Fibroblast of villous mesenchyme (primary cell): ENCODE measurements around the gene CRYBA4. TPM values are rescaled to one million over a fixed set of nuclear protein-coding genes. Genes with fewer than 3 reads are reported as not detected.
A peak's percentile ranks its signal among the peaks of the same experiment; 100 is the strongest.

Experiments used
- DNase-seq: peaks from one replicate; pipeline ENCODE4 v3.0.0-alpha.2; 2010; ENCODE audit warnings: low read depth
- H3K4me3 ChIP-seq: 2 replicates; pipeline ENCODE4 v1.5.1; 2011; ENCODE audit warnings: low read depth, mild to moderate bottlenecking, low read length
- small RNA-seq: library from RNA; depleted of rRNA; stranded (forward); fragments of <200 nt; gene quantifications from one replicate; pipeline ENCODE3, GENCODE V24; 2012
- total RNA-seq: library from RNA; depleted of rRNA; stranded (reverse); fragments of >200 nt; gene quantifications from 2 replicates; pipeline ENCODE4 v1.2.3, GENCODE V29; 2012
- TF ChIP-seq, protein P1 (sequence below): IDR thresholded peaks from 2 replicates; pipeline ENCODE4 v1.5.1; 2012; ENCODE audit warnings: low read depth, mild to moderate bottlenecking, low read length; ENCODE audit not compliant: insufficient read depth

CRYBA4 gene
- total RNA-seq, 1 donor: not detected

DNA sequence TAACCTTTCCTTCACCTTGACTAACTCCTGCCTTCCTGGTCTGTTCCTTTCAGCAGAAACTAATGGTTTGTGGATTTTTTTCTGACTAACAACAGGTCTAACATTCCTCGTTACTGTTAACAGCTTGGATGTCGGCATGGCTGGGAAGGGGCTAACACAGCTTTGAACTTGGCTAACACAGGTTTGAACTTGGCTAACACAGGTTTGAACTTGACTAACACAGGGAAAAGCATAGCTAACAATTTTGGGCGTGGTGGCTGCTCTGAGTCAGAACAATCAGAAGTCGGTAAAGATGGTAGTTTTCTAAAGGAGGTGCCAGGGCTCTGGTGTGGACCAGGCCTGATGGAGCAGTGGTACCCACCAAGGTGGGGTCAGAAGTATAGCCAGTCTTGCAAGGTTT lies 51.7 kb downstream of the CRYBA4 start:
- DNase-seq: peak; percentile 13
- TF ChIP-seq, protein P1, sequence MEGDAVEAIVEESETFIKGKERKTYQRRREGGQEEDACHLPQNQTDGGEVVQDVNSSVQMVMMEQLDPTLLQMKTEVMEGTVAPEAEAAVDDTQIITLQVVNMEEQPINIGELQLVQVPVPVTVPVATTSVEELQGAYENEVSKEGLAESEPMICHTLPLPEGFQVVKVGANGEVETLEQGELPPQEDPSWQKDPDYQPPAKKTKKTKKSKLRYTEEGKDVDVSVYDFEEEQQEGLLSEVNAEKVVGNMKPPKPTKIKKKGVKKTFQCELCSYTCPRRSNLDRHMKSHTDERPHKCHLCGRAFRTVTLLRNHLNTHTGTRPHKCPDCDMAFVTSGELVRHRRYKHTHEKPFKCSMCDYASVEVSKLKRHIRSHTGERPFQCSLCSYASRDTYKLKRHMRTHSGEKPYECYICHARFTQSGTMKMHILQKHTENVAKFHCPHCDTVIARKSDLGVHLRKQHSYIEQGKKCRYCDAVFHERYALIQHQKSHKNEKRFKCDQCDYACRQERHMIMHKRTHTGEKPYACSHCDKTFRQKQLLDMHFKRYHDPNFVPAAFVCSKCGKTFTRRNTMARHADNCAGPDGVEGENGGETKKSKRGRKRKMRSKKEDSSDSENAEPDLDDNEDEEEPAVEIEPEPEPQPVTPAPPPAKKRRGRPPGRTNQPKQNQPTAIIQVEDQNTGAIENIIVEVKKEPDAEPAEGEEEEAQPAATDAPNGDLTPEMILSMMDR: no peak
- peak overlapping the region; percentile 88 for H3K4me3 ChIP-seq

DNA sequence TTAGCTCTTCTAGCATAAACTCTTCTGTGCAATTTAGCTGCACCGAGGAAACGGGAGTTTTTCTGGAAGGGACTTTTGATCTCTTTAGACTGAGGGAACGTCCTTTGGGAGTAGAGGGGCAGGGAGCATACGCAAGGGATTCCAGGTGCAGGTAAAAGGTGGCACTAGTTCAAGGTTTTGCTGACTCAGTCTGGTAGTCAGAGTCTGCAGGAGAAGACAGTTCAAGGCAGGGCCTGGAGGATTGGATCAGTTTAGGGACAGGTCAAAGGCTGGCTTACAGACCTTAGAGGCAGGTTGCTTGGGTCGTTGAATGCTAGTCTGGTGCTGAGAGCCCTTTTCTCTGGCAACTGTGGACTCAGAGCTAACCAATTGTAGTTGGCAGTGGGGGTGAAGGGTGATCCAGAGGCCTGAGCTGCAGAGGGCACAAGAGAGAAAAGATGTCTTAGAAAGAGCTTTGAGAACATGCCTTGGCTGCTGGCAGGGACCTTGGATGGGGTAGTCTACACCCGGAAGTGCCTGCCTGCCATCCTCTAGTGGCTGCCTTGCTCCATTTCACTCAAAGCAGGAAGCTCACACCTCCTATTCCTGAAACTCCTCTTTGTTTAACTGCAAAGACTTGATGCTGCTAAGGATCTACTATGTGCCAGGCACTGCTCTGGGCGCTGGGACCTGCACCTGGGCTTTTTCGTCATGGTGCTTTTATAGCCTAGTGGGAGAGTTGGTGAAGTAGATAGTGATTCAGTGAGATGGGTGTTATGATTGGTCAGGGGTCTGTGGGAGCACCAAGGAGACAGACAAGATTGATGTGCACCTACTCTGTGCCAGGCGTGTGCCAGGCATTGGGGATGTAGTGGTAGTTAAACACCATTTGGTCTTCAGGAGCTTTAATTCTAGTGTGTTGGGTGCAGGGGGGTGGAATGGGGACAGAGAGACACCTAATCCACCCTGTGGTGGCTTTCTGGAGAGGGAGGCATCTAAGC lies 52.7 kb downstream of the CRYBA4 start:
- no peak for DNase-seq
- H3K4me3 ChIP-seq: peak overlapping the region; percentile 11
- TF ChIP-seq, protein P1: no peak

DNA sequence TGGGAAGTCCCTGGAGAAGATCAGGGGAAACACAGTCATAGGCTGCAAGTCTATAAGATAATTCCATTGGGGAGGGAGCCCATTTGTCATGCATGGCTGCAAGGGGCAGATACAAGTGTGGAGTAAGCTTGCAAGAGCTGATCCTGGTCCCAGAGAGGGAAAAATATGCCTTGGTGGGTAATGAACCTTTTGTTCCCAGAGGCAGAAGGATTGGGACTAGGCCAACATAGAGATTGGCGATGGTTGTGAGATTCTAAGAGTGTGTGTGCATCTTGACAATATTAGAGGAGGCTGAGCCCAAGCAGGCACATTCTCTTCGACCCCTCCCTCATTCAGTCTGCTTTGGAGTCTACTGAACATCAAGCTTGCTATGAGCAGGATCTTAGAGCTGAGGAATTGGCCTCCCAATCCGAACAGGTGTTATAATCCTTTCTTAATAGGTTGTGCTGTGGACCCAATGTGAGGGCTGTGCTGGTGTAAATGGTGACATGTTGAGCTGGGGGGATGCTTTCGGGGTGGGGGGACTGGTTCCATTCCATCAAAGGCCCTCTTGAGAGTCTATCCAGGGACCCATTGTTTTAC lies 54.0 kb downstream of the CRYBA4 start:
- no peak for DNase-seq
- TF ChIP-seq, protein P1: no peak
- H3K4me3 ChIP-seq: no peak overlapping the region

DNA sequence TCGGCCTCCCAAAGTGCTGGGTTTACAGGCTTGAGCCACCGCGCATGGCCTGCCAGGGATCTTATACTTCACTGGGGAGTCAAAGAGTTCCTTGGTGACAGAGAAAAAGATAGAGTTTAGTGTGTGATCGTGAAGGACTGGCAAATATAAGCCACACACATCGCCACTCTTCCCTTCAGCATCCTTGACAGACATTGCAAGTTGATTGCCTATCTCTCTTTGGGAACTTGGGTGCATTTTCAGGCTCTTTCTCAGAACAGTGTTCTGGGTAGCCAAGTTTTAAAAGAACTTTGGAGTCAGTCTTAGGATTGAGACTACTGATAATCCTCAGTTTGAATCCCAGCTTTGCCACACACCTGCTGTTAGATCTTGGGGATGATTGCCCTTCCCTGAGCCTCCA lies 55.5 kb downstream of the CRYBA4 start:
- TF ChIP-seq, protein P1: no peak
- no peak for DNase-seq
- no peak overlapping the region for H3K4me3 ChIP-seq

DNA sequence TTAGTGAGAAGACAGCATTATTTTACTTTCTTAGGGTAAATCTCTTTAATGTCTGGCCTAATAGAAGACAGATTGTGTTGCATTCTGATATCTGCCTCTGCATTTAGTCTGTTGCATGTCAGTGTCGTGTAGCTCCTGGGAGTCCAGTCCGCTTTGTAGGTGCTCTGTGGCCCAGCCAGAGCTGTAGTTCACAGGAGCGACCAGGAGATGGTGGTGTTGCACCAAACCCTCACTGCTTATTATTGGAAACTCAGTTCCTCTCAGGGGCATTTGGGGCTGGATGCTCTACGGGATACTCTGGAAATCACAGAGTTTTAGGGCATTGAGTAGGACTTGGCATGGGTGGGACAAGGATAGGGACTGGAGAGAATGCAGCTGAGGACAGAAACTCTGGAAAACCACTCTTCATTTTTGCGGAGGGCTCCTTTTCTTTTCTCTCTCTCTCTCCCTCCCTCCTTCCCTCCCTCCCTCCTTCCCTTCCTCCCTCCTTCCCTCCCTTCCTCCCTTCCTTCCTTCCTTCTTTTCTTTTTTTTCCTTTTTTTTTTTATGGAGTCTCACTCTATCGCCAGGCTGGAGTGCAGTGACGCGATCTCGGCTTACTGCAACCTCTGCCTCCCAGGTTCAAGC lies 57.4 kb downstream of the CRYBA4 start:
- H3K4me3 ChIP-seq: no peak overlapping the region
- TF ChIP-seq, protein P1: peak; percentile 98
- DNase-seq: peak; percentile 76

Small RNAs within 50 kb of the gene (small RNA-seq; reads per million reads assigned to genes)
- not detected for gene RF01874

Other genes with a start within 250 kb of the CRYBA4 start
- 0.32 and 2.2 TPM in 2 replicates for gene ASPHD2, start 192.7 kb upstream of the CRYBA4 start, total RNA-seq
- 28.0 and 28.1 TPM in 2 replicates for gene HPS4, start 138.2 kb upstream of the CRYBA4 start, total RNA-seq
- 10.4 and 13.5 TPM in 2 replicates for gene SRRD, start 138.1 kb upstream of the CRYBA4 start, total RNA-seq
- 32.9 and 34.5 TPM in 2 replicates for gene TFIP11, start 109.5 kb upstream of the CRYBA4 start, total RNA-seq
- 25.0 and 33.2 TPM in 2 replicates for gene TPST2, start 31.8 kb upstream of the CRYBA4 start, total RNA-seq
- not detected in 2 replicates for gene CRYBB1, start 3.9 kb upstream of the CRYBA4 start, total RNA-seq
- gene MIAT, start 35.6 kb downstream of the CRYBA4 start, total RNA-seq: 0.97 and 1.3 TPM in 2 replicates